GM18508 (cell line): Measurements from ENCODE around the gene ACTC1.

ENCODE experiments used
- ATAC-seq: cut with Tn5 transposase; IDR thresholded peaks from one replicate; pipeline ENCODE4 v1.9.1; 2021; ENCODE audit warnings: moderate number of reproducible peaks; ENCODE audit not compliant: insufficient read depth, unreplicated experiment

ACTC1 gene

GRCh38 chr15:34768530-34768929, 26.8 kb downstream of the ACTC1 start:
- no peak for ATAC-seq

DNA sequence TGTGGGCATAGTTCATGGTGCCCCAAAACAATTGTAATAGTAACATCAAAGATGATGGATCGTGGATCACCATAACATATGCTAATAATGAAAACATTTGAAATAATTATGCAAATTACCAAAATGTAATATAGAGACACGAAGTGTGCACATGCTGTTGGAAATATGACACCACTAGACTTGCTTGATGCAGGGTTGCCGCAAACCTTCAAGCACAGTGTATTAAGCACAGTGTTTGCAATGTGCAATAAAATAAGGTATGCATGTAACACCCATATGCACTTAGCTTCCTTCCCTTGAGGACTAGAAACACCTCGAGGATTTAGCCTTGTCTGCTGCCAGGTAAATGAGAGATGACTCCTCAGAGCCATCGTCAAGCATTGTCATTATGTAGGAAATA, 29.6 kb downstream of the ACTC1 start:
- no peak for ATAC-seq

- no peak for ATAC-seq
These were observed 34.4 kb downstream of the ACTC1 start for GRCh38 chr15:34760909-34761308.

GRCh38 chr15:34759992-34760391, 35.4 kb downstream of the ACTC1 start:
- ATAC-seq = no peak

DNA sequence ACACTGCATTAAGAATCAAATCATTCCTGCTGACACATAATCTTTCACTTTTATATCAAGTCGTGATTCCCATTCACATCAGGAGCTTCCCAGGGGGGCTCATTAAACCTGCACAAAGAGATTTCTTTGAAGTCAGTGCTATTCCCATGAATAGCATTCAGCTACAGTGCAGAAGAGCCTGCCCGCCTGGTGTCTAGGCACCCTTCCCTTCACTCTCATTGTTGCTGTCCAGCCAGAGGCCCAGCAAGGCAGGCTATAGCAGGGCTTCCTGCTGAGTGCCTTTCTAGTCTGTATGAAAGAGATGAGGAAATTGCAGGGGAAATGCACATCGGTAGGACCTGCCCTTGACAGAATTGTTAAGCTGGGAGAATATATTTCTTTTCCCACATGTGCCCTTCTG, 36.0 kb downstream of the ACTC1 start:
- ATAC-seq = no peak

GRCh38 chr15:34757262-34757661, 38.1 kb downstream of the ACTC1 start:
- no peak for ATAC-seq

- no peak for ATAC-seq
These were observed 40.0 kb downstream of the ACTC1 start for GRCh38 chr15:34755419-34755773.

GRCh38 chr15:34754674-34755418, 40.5 kb downstream of the ACTC1 start, which contains the start of gene GJD2:
Gene GJD2, minus strand, starts transcription at chr15:34754998. Its CDS starts 510 bp downstream, at chr15:34754488.
- ATAC-seq = no peak

DNA sequence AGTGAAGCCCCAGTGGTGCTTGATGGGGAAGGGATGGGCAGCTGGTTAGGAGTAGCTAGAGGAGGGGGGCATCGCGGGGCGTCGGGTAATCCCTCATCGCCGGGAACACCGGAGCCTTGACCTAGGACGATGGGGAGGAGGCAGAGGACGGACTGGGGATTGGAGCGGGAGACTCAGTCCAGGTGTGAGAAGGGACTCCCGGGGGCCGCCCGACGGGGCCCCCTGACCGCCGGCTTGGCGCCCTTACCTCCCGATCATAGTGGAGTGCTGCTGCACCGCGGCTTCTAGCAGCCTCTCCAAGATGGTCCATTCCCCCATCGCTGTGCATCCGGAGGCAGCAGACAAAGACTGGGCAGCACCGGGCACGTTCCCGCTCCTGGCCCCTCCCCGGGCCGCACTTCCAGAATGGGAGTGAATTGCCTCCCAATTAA, 41.2 kb downstream of the ACTC1 start:
- ATAC-seq = no peak

- ATAC-seq = no peak
These were observed 42.0 kb downstream of the ACTC1 start for GRCh38 chr15:34753236-34753894.

- ATAC-seq = no peak
These were observed 45.7 kb downstream of the ACTC1 start for GRCh38 chr15:34749691-34750090.
